KMS-11 (cell line): ENCODE data around the gene CAST.
"Not testable (repeated sequence)": the region's sequence is repeated elsewhere in the genome, so short reads cannot be mapped to it uniquely, and the experiment has no call there.

Experiments
- H2AFZ ChIP-seq: fragments of 200-600 bp; sonication (generic); 2 replicates; pipeline ENCODE4 v1.6.1; 2016; ENCODE audit warnings: antibody characterized with exemption, mixed run types, low read depth
- H3K27ac ChIP-seq: fragments of 200-600 bp; sonication (generic); 2 replicates; pipeline ENCODE4 v1.6.1; 2016; ENCODE audit warnings: mild to moderate bottlenecking, mixed run types
- H3K27me3 ChIP-seq: fragments of 200-600 bp; sonication (generic); 2 replicates; pipeline ENCODE4 v1.6.1; 2017; ENCODE audit warnings: mild to moderate bottlenecking, low read depth, mixed run types, moderate library complexity; ENCODE audit not compliant: insufficient read depth
- H3K36me3 ChIP-seq: fragments of 200-600 bp; sonication (generic); 2 replicates; pipeline ENCODE4 v1.6.1; 2017; ENCODE audit warnings: mild to moderate bottlenecking, mixed run types; ENCODE audit not compliant: insufficient read depth
- H3K4me1 ChIP-seq: fragments of 200-600 bp; sonication (generic); 2 replicates; pipeline ENCODE4 v1.6.1; 2016; ENCODE audit warnings: mild to moderate bottlenecking, low read depth, mixed run types; ENCODE audit not compliant: poor library complexity, severe bottlenecking
- H3K4me2 ChIP-seq: fragments of 200-600 bp; sonication (generic); 2 replicates; pipeline ENCODE4 v1.7.0; 2016; ENCODE audit warnings: mild to moderate bottlenecking, mixed run types
- H3K4me3 ChIP-seq: fragments of 200-600 bp; sonication (generic); IDR thresholded peaks from 2 replicates; pipeline ENCODE4 v1.6.1; 2017; ENCODE audit warnings: low read depth, low read length, mixed read lengths; ENCODE audit not compliant: insufficient read depth
- H3K79me2 ChIP-seq: fragments of 200-600 bp; sonication (generic); 2 replicates; pipeline ENCODE4 v1.6.1; 2016; ENCODE audit warnings: low read depth, mixed run types; ENCODE audit not compliant: insufficient read depth
- H3K9ac ChIP-seq: fragments of 200-600 bp; sonication (generic); 2 replicates; pipeline ENCODE4 v1.6.1; 2016; ENCODE audit warnings: mild to moderate bottlenecking, mixed run types
- H4K20me1 ChIP-seq: fragments of 200-600 bp; sonication (generic); 2 replicates; pipeline ENCODE4 v1.6.1; 2016; ENCODE audit warnings: mild to moderate bottlenecking, mixed run types; ENCODE audit not compliant: insufficient read depth
- TF ChIP-seq, protein P1 (sequence below): fragments of 200-600 bp; sonication (generic); conservative IDR thresholded peaks from 2 replicates; pipeline ENCODE4 v1.6.1; 2017; ENCODE audit warnings: low read depth, mild to moderate bottlenecking, antibody characterized with exemption, low read length, moderate library complexity, mixed read lengths

The CAST gene, protein sequence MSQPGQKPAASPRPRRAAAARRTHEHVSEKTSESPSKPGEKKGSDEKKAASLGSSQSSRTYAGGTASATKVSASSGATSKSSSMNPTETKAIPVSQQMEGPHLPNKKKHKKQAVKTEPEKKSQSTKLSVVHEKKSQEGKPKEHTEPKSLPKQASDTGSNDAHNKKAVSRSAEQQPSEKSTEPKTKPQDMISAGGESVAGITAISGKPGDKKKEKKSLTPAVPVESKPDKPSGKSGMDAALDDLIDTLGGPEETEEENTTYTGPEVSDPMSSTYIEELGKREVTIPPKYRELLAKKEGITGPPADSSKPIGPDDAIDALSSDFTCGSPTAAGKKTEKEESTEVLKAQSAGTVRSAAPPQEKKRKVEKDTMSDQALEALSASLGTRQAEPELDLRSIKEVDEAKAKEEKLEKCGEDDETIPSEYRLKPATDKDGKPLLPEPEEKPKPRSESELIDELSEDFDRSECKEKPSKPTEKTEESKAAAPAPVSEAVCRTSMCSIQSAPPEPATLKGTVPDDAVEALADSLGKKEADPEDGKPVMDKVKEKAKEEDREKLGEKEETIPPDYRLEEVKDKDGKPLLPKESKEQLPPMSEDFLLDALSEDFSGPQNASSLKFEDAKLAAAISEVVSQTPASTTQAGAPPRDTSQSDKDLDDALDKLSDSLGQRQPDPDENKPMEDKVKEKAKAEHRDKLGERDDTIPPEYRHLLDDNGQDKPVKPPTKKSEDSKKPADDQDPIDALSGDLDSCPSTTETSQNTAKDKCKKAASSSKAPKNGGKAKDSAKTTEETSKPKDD

DNA sequence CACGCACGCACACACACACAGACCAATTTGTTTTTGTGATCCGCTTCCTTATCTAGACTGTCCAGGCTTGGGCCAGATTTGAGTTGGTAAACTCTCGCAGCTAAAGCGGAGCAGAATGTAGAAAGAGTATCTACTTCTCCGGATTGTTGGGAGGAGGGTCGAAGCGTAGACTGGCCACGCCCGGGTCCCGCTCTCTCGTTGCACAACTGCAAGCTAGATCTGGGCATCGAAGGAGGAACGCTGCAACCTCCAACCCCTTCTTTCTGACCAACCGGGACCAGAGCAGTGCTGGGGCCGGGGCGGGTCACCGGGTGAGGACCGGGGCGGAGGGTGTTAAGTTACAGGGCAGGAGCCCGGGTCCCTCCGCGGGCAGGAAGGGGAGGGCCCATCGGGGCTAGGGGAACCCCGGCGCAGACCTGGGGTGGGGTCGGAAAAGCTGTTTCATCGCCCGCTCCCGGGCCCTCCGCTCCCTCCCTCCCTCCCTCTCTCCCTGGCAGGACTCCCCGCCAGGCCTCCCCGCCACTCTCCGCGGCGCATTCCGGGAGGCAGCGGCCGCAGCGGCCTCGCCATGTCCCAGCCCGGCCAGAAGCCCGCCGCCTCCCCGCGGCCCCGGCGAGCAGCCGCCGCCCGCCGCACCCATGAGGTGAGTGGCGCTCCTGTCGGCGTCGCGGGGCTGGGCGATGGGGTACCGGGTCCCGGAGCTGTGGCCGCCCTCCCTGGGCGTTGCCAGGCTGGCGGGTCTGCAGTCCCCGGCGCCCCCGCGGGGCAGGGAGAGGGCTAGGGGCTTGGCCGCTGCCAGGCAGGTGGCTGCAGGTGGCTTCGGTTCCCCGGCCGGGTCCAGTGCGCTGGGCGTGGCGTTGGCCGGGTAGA lies at the start of gene CAST:
TSS of gene CAST (plus strand) at position 522 of the 870 bp plus-strand sequence. CDS start at position 569, 47 bp downstream.
- Histone ChIP-seq H3K27ac (peak within 1 kb of the TSS; percentile 77), H3K4me1 (peaks cover 54% of the 10 kb centered on the region)
- TF ChIP-seq, protein P1, sequence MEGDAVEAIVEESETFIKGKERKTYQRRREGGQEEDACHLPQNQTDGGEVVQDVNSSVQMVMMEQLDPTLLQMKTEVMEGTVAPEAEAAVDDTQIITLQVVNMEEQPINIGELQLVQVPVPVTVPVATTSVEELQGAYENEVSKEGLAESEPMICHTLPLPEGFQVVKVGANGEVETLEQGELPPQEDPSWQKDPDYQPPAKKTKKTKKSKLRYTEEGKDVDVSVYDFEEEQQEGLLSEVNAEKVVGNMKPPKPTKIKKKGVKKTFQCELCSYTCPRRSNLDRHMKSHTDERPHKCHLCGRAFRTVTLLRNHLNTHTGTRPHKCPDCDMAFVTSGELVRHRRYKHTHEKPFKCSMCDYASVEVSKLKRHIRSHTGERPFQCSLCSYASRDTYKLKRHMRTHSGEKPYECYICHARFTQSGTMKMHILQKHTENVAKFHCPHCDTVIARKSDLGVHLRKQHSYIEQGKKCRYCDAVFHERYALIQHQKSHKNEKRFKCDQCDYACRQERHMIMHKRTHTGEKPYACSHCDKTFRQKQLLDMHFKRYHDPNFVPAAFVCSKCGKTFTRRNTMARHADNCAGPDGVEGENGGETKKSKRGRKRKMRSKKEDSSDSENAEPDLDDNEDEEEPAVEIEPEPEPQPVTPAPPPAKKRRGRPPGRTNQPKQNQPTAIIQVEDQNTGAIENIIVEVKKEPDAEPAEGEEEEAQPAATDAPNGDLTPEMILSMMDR: no peak

DNA sequence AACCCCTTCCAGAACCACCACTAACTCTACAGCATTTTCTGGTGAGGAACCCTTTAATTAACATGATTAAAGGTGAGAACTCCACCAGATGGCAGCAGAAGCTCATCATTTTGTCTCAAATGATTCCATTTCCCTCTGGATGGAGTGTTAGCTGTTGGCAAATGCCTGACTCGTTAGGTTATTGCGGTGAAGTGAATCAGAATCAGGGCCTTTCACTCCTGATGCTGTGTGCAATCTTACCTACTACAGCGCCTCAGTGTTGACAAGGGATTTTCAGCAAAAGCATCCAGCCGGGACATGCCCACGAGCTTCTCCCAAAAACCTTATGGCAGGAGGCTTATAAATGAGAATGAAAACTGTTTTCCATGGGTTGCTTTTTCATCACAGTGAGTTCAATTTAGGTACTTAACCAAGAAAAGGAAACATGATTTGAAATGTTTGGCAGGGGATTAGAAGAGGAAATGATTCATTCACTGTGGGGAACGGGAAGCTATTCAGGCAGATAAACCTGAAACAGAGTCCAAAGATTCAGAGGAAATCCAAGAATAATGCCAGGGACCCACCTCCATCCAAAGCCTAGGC lies 48.0 kb upstream of the CAST start:
- Histone ChIP-seq H3K4me1 (peaks cover 3% of the 10 kb centered on the region), H3K9ac (no peak overlapping the region), H3K27me3 (no peaks in the 10 kb centered on the region), H3K4me2 (no peak overlapping the region), H3K27ac (no peak overlapping the region), H3K36me3 (no peaks in the 10 kb centered on the region), H3K79me2 (no peaks in the 10 kb centered on the region), H4K20me1 (no peaks in the 10 kb centered on the region), H2AFZ (no peak overlapping the region), H3K4me3 (no peak overlapping the region)
- TF ChIP-seq, protein P1: peak; percentile 94

More for the DNA sequence above, at the start of gene CAST:
- H3K4me2 ChIP-seq: peak within 1 kb of the TSS; percentile 89
- no peaks in the 10 kb centered on the region; the same call in 1 of the 2 replicates for H4K20me1 ChIP-seq
- H2AFZ ChIP-seq: peak within 1 kb of the TSS; percentile 81
- peaks cover 38% of the 10 kb centered on the region for H3K79me2 ChIP-seq
- no peaks in the 10 kb centered on the region for H3K36me3 ChIP-seq
- H3K4me3 ChIP-seq: peak within 1 kb of the TSS; percentile 50
- no peaks in the 10 kb centered on the region for H3K27me3 ChIP-seq
- H3K9ac ChIP-seq: peak within 1 kb of the TSS; percentile 67

DNA sequence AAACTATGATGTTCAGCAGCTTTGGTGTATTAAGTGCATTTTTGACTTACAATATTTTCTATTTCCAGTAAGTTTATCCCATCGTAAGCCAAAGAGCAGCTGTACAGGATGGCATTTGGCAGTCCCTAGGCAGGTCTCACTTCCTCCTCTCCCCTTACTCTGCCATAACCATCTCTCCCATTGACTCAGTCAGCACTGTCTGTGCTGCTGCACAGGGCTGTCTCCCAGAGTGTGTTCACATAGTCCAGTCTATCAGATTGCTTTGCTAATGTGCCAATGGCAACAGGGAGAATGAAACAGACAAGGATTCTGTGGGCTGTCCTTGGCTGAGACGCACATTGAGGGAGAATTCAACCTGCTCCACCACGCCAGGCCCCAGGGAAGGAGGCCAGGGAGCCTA lies 47.0 kb upstream of the CAST start:
- Histone ChIP-seq H4K20me1 (no peaks in the 10 kb centered on the region), H3K4me1 (peaks cover 3% of the 10 kb centered on the region), H3K79me2 (no peaks in the 10 kb centered on the region), H3K9ac (no peak overlapping the region), H2AFZ (no peak overlapping the region), H3K4me3 (no peak overlapping the region), H3K4me2 (no peak overlapping the region), H3K36me3 (no peaks in the 10 kb centered on the region), H3K27me3 (no peaks in the 10 kb centered on the region), H3K27ac (no peak overlapping the region)
- TF ChIP-seq, protein P1: no peak

DNA sequence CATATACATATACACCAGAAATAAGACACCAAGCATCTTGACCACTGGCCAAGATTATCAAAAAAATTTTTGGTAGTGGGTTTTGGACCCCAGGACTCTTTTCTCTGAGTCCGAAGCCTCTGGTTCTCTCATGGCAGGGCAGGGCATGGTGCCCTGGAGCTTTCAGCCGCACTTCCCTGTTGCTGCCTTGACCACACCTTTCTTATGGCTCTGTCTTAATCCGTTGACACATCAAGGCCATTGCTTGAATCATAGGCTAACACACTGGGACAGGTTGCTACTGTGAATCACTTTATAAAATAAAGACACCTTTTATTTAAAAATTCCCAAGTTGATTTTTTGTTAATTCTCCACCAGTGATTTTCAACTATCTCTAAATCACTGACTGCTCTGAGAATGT lies 45.4 kb upstream of the CAST start:
- Histone ChIP-seq H3K79me2 (no peaks in the 10 kb centered on the region), H3K4me2 (no peak overlapping the region), H2AFZ (no peak overlapping the region), H3K27ac (no peak overlapping the region), H3K36me3 (no peaks in the 10 kb centered on the region), H3K4me1 (peaks cover 3% of the 10 kb centered on the region), H4K20me1 (no peaks in the 10 kb centered on the region), H3K4me3 (no peak overlapping the region), H3K9ac (no peak overlapping the region), H3K27me3 (no peaks in the 10 kb centered on the region)
- TF ChIP-seq, protein P1: no peak

DNA sequence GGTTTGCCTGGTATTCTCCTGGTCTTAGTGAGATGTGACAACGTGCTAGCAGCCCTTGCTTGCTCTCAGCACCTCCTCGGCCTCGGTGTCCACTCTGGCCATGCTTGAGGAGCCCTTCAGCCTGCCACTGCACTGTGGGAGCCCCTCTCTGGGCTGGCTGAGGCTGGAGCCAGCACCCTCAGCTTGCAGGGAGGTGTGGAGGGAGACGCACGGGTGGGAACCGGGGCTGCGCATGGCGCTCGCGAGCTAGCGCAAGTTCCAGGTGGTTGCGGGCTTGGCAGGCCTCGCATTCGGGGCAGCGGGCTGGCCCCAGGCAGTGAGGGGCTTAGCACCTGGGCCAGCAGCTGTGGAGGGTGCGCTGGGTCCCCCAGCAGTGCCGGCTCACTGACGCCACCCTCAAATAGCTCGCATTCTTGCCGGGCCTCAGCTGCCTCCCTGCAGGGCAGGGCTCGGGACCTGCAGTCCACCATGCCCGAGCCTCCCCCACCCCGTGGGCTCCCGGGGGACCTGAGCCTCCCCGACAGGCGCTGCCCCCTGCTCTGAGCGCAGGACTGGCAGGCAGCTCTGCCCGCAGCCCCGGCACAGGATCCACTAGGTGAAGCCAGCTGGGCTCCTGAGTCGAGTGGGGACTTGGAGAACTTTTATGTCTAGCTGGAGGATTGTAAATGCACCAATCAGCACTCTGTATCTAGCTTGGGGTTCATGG lies 43.7 kb upstream of the CAST start:
- H3K4me2 ChIP-seq, H2AFZ ChIP-seq, H4K20me1 ChIP-seq, H3K79me2 ChIP-seq, H3K9ac ChIP-seq, H3K4me1 ChIP-seq, H3K36me3 ChIP-seq, H3K27me3 ChIP-seq, H3K4me3 ChIP-seq, H3K27ac ChIP-seq: not testable (repeated sequence)
